PC-9 (cell line): ENCODE measurements around the gene BMP8A. TPM values are rescaled to one million over a fixed set of nuclear protein-coding genes. Genes with fewer than 3 reads are reported as not detected.
A peak's percentile ranks its signal among the peaks of the same experiment; 100 is the strongest.
"Not testable (repeated sequence)": the region's sequence is repeated elsewhere in the genome, so short reads cannot be mapped to it uniquely, and the experiment has no call there.

ENCODE experiments used
- BruUV-seq: library from RNA; stranded (reverse); fragments of 400-500 nt; replicated peaks from 2 replicates; lab custom pipeline; 2021; lab: Mats Ljungman, UMichigan
- CTCF ChIA-PET: fragments of 300-600 bp; sonication (Branson Sonifier 250); formaldehyde crosslinking; loops from one replicate; lab custom pipeline; 2022; ENCODE audit warnings: antibody characterized with exemption; lab: Charles Lee
- POLR2A ChIA-PET: fragments of 300-600 bp; sonication (Branson Sonifier 250); formaldehyde crosslinking; loops from one replicate; lab custom pipeline; 2022; ENCODE audit warnings: antibody characterized with exemption; ENCODE audit not compliant: unreplicated experiment; lab: Charles Lee
- DNase-seq, 2 experiments: peaks; one replicate each; pipeline versions ENCODE4 v3.0.0 to v3.0.0-alpha.2; 2015 to 2022; ENCODE audit warnings: mixed read lengths in 1 of 2
- H2AFZ ChIP-seq: fragments of 200-600 bp; sonication (generic); 2 replicates; pipeline ENCODE4 v1.8.1; 2017; ENCODE audit warnings: antibody characterized with exemption
- H3F3A ChIP-seq: fragments of 200-600 bp; sonication (generic); 2 replicates; pipeline ENCODE4 v1.8.1; 2017; ENCODE audit warnings: antibody characterized with exemption, mild to moderate bottlenecking, low read depth; ENCODE audit not compliant: insufficient read depth
- H3K27ac ChIP-seq: fragments of 200-600 bp; sonication (generic); 2 replicates; pipeline ENCODE4 v1.6.1; 2016; ENCODE audit warnings: mixed run types
- H3K27me3 ChIP-seq: fragments of 200-600 bp; sonication (generic); 2 replicates; pipeline ENCODE4 v1.6.1; 2016; ENCODE audit warnings: low read depth, mixed run types; ENCODE audit not compliant: insufficient read depth
- H3K36me3 ChIP-seq: fragments of 200-600 bp; sonication (generic); 2 replicates; pipeline ENCODE4 v1.6.1; 2016; ENCODE audit warnings: low read depth, mixed run types
- H3K4me1 ChIP-seq: fragments of 200-600 bp; sonication (generic); replicated peaks from 2 replicates; pipeline ENCODE4 v1.6.1; 2016; ENCODE audit warnings: mixed run types; ENCODE audit not compliant: insufficient read depth
- H3K4me2 ChIP-seq: fragments of 200-600 bp; sonication (generic); 2 replicates; pipeline ENCODE4 v1.6.1; 2017; ENCODE audit warnings: mixed run types
- H3K4me3 ChIP-seq: fragments of 200-600 bp; sonication (generic); 2 replicates; pipeline ENCODE4 v1.6.1; 2016; ENCODE audit warnings: mixed run types
- H3K79me2 ChIP-seq: fragments of 200-600 bp; sonication (generic); 2 replicates; pipeline ENCODE4 v1.6.1; 2017; ENCODE audit warnings: low read depth, mixed run types
- H3K9me2 ChIP-seq: fragments of 200-600 bp; sonication (generic); 2 replicates; pipeline ENCODE4 v1.8.1; 2017; ENCODE audit warnings: mild to moderate bottlenecking; ENCODE audit not compliant: insufficient read depth
- H3K9me3 ChIP-seq: fragments of 200-600 bp; sonication (generic); 2 replicates; pipeline ENCODE4 v1.8.1; 2016; ENCODE audit warnings: low read depth; ENCODE audit not compliant: insufficient read depth
- H4K20me1 ChIP-seq: fragments of 200-600 bp; sonication (generic); 2 replicates; pipeline ENCODE4 v1.8.1; 2017; ENCODE audit not compliant: insufficient read depth
- EZH2 ChIP-seq: fragments of 200-600 bp; sonication (generic); IDR thresholded peaks from 2 replicates; pipeline ENCODE4 v1.8.0; 2017; ENCODE audit warnings: antibody characterized with exemption, low read depth
- intact Hi-C: fragments of 100-400 bp; cut with micrococcal nuclease; formaldehyde crosslinking; loops from one replicate; pipeline ENCODE4 v1.10.0; 2022; ENCODE audit not compliant: unreplicated experiment
- total RNA-seq: library from RNA; stranded (reverse); gene quantifications from 2 replicates; pipeline ENCODE4 v1.2.3, GENCODE V29; 2021
- TF ChIP-seq, protein P1 (sequence below): fragments of 200-600 bp; sonication (generic); conservative IDR thresholded peaks from 2 replicates; pipeline ENCODE4 v1.6.1; 2017; ENCODE audit warnings: mixed run types, antibody characterized with exemption, mild to moderate bottlenecking, moderate library complexity

Gene BMP8A
- total RNA-seq, 1 experiment from 2014 or later: 0.31 TPM

DNA sequence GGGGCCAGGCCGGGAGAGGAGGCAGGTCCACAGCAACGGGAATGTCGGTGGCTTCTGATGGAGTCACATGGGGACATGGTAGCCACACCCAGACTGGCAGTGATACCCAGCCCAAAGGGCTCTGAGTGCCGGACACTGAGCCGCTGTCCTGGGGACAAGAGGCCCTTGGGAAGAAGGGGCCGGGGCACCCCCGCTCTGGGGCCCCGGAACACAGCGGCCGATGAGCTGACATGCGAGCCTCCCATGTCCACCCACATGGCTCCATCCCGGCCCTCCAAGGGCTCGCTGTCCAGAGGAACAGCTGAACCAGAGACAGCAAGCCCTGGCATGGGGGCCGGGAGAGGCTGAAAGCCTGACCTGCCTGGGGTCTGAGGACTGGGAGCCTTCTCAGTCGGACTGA lies 7.4 kb downstream of the BMP8A start:
- H3K9me3 ChIP-seq, H3F3A ChIP-seq, H3K4me2 ChIP-seq, H2AFZ ChIP-seq, intact Hi-C loops, H3K4me3 ChIP-seq, BruUV-seq, DNase-seq, CTCF ChIA-PET, H3K27me3 ChIP-seq, H3K79me2 ChIP-seq, H3K4me1 ChIP-seq, H4K20me1 ChIP-seq, H3K27ac ChIP-seq, H3K9me2 ChIP-seq, H3K36me3 ChIP-seq: not testable (repeated sequence)
- POLR2A ChIA-PET: interaction anchor here (0.5 kb wide), 1 partner anchor 388 kb away, joined by 7 read pairs; no protein-coding TSS in a partner anchor

DNA sequence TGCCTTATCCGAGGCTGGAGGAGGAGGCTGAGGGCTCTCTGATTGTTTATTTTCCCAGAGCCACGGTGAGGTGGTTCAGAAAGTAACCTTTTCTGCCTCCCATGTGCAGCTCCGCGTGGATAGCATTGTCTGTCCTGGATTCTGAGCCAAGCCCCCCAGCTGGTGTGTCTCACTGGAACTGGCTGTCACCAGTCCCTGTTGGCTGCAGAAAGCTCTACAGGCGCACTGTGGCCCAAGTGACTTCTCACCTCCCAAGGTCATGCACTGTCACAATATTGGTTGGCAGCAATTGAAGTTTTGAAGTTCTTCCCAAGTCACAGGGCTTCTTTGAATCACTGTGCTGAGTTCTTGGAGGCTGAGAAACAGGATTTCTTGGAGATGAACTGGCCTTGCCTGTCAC lies 8.2 kb downstream of the BMP8A start:
- Histone ChIP-seq H3K4me3 (no peak overlapping the region), H2AFZ (no peak overlapping the region)
- intact Hi-C loops: loop anchor here (10.0 kb wide), 1 partner anchor 155 kb away; no protein-coding TSS in a partner anchor

DNA sequence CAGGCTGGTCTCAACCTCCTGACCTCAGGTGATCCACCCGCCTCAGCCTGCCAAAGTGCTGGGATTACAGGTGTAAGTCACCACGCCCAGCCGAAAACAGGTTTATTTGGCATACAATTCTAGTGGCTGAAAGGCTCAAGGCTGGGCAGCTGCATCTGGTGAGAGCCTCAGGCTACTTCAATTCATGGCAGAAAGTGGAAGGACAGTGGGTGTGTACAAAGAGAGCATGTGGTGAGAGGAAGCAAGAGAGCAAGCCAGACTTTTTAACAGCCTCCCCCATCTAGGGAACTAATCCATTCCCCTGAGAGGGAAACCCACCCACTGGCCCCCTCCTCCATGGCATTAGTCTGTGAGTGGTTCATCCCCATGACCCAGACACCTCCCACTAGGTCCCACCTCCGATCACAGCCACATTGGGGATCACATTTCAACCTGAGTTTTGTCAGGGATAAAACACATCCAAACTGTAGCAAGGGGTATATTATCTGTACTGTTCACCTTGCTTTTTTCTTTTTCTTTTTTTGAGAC lies 9.5 kb downstream of the BMP8A start:
- Histone ChIP-seq H3K79me2 (no peaks in the 10 kb centered on the region), H3K9me2 (no peaks in the 10 kb centered on the region), H3K9me3 (no peaks in the 10 kb centered on the region), H3F3A (no peaks in the 10 kb centered on the region), H3K4me2 (no peak overlapping the region), H3K36me3 (no peaks in the 10 kb centered on the region), H4K20me1 (no peaks in the 10 kb centered on the region), H3K27ac (no peak overlapping the region), H2AFZ (no peak overlapping the region), H3K4me3 (no peak overlapping the region), H3K4me1 (peaks cover 9% of the 10 kb centered on the region; the same call in 1 of the 2 replicates), H3K27me3 (no peaks in the 10 kb centered on the region)
- CTCF ChIA-PET: interaction anchor here (0.6 kb wide), 1 partner anchor 201 kb away, joined by 3 read pairs; no protein-coding TSS in a partner anchor
- DNase-seq: peak; percentile 33 to 72
- TF ChIP-seq, protein P1, sequence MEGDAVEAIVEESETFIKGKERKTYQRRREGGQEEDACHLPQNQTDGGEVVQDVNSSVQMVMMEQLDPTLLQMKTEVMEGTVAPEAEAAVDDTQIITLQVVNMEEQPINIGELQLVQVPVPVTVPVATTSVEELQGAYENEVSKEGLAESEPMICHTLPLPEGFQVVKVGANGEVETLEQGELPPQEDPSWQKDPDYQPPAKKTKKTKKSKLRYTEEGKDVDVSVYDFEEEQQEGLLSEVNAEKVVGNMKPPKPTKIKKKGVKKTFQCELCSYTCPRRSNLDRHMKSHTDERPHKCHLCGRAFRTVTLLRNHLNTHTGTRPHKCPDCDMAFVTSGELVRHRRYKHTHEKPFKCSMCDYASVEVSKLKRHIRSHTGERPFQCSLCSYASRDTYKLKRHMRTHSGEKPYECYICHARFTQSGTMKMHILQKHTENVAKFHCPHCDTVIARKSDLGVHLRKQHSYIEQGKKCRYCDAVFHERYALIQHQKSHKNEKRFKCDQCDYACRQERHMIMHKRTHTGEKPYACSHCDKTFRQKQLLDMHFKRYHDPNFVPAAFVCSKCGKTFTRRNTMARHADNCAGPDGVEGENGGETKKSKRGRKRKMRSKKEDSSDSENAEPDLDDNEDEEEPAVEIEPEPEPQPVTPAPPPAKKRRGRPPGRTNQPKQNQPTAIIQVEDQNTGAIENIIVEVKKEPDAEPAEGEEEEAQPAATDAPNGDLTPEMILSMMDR: no peak
- TF ChIP-seq EZH2: no peak
- BruUV-seq: no TSS peak
- POLR2A ChIA-PET: interaction anchor here (0.6 kb wide), 1 partner anchor 641 kb away, joined by 5 read pairs; the partner anchor contains the start of gene RRAGC
- intact Hi-C loops: loop anchor here (10.0 kb wide), 1 partner anchor 154 kb away; no protein-coding TSS in a partner anchor

More for the DNA sequence above, 8.2 kb downstream of the BMP8A start:
- Histone ChIP-seq H3K4me1 (peaks cover 9% of the 10 kb centered on the region; the same call in 1 of the 2 replicates), H3K79me2 (no peaks in the 10 kb centered on the region), H3K4me2 (no peak overlapping the region), H3K9me3 (no peaks in the 10 kb centered on the region), H3K9me2 (no peaks in the 10 kb centered on the region), H3K36me3 (no peaks in the 10 kb centered on the region), H3K27me3 (no peaks in the 10 kb centered on the region), H3F3A (no peaks in the 10 kb centered on the region), H4K20me1 (no peaks in the 10 kb centered on the region), H3K27ac (no peak overlapping the region)
- no peak for DNase-seq
- CTCF ChIA-PET: no interaction called here
- POLR2A ChIA-PET: no interaction called here
- no TSS peak for BruUV-seq
- TF ChIP-seq, protein P1: no peak
- no peak for TF ChIP-seq EZH2
